Hepatocyte (in vitro differentiated cells): ENCODE measurements around the gene PHGDH.

Experiments used
- EZH2 ChIP-seq: fragments of 200-600 bp; sonication (generic); IDR thresholded peaks from 2 replicates; pipeline ENCODE4 v1.6.1; 2016; ENCODE audit warnings: antibody characterized with exemption, mild to moderate bottlenecking, borderline replicate concordance
- TF ChIP-seq, protein P1 (sequence below): fragments of 200-600 bp; sonication (generic); IDR thresholded peaks from 2 replicates; pipeline ENCODE4 v1.5.1; 2016; ENCODE audit warnings: antibody characterized with exemption, mild to moderate bottlenecking; ENCODE audit not compliant: poor library complexity

DNA sequence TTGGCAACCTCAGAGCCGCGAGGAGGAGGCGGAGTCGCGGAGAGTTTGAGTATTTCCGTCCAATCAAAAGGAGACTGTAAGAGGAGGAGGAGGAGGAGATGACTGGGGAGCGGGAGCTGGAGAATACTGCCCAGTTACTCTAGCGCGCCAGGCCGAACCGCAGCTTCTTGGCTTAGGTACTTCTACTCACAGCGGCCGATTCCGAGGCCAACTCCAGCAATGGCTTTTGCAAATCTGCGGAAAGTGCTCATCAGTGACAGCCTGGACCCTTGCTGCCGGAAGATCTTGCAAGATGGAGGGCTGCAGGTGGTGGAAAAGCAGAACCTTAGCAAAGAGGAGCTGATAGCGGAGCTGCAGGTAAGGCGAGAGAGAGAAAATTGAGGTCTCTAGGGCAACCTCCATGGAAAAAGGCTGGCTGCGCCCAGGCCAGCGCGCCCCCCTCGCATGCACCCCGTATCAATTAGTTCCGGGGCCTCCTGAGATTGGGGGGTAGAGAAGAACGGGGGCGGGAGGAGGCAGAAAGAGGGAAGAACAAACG is at the start of gene PHGDH:
- TF ChIP-seq, protein P1, sequence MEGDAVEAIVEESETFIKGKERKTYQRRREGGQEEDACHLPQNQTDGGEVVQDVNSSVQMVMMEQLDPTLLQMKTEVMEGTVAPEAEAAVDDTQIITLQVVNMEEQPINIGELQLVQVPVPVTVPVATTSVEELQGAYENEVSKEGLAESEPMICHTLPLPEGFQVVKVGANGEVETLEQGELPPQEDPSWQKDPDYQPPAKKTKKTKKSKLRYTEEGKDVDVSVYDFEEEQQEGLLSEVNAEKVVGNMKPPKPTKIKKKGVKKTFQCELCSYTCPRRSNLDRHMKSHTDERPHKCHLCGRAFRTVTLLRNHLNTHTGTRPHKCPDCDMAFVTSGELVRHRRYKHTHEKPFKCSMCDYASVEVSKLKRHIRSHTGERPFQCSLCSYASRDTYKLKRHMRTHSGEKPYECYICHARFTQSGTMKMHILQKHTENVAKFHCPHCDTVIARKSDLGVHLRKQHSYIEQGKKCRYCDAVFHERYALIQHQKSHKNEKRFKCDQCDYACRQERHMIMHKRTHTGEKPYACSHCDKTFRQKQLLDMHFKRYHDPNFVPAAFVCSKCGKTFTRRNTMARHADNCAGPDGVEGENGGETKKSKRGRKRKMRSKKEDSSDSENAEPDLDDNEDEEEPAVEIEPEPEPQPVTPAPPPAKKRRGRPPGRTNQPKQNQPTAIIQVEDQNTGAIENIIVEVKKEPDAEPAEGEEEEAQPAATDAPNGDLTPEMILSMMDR = no peak
- TF ChIP-seq EZH2 = no peak
